GM19438 (cell line): ENCODE results near the gene ZMYND8.
"Not testable (repeated sequence)": the region's sequence is repeated elsewhere in the genome, so short reads cannot be mapped to it uniquely, and the experiment has no call there.

Source experiments
- ATAC-seq: cut with Tn5 transposase; IDR thresholded peaks from one replicate; pipeline ENCODE4 v1.9.1; 2021; ENCODE audit warnings: low read depth; ENCODE audit not compliant: unreplicated experiment

ZMYND8 gene

GRCh38 chr20:47215653-47216397 is 140.7 kb downstream of the ZMYND8 start:
- ATAC-seq: no peak

DNA sequence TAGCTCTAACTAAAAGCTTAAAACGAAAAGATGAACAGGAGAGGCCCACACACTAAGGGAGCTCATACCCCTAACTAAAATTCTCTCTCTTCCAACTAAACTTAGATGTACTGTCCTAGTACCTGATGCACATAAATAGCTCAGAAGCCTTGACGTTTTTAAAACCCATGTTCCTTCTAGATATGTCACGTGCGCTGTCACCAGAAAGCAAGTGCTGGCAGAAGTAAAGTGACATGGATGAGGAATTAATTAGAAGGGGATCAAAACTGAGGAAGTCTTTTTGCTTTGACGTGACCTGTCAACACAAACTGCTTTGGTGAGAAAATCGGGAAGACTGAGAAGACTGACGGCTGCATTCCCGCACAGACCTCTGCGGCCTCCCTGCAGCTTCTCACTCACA is 142.5 kb downstream of the ZMYND8 start:
- no peak for ATAC-seq

DNA sequence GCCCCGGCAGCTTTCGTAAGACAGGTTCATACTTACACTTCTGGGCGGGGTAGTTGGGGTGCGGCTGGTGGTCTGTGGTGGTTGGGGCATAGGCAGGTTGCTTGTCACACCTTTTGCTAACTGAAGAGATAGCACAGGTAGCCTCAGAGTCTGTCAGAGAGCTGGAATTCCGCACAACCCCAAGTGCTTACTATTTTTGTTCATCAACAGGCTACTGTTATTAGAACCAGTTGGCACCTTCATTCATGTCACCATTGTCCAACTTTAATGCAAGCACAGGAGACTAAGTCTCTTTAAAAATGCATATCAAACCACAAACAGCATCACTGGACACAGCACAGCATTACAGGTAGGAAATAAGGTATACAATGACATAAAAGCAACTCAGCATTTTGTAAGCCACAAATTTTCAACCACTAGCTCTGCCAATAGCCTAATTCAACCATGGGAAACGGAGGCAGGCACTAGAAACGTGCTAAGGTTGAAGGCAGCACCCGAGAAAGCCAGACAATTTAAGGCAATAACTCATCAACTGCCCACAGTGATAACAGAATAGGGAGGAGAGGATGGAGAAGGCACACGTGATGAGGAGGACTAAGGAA is 143.8 kb downstream of the ZMYND8 start:
- ATAC-seq: no peak

GRCh38 chr20:47211036-47211435 is 145.5 kb downstream of the ZMYND8 start:
- no peak for ATAC-seq

DNA sequence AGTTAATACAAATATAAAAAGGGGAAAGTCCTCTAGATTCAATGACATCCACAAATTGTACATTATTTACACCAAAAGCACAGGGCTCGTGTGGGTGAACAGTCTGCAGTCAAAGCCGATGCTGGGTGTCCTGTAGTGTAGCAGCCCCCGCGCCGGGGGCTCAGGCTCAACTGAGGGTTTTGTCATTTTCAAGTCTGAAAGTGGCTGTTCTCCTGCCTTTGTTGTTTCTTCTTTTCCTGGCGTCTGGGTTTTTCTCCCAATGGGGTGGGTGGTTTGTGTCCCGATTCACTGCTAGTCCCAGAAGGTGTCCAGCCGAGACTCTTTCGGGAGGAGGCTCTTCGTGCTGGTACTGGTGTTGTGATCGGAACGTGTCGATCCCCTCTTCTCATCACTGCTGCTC is 146.0 kb downstream of the ZMYND8 start:
- ATAC-seq: no peak

GRCh38 chr20:47209982-47210381 is 146.5 kb downstream of the ZMYND8 start:
- no peak for ATAC-seq

DNA sequence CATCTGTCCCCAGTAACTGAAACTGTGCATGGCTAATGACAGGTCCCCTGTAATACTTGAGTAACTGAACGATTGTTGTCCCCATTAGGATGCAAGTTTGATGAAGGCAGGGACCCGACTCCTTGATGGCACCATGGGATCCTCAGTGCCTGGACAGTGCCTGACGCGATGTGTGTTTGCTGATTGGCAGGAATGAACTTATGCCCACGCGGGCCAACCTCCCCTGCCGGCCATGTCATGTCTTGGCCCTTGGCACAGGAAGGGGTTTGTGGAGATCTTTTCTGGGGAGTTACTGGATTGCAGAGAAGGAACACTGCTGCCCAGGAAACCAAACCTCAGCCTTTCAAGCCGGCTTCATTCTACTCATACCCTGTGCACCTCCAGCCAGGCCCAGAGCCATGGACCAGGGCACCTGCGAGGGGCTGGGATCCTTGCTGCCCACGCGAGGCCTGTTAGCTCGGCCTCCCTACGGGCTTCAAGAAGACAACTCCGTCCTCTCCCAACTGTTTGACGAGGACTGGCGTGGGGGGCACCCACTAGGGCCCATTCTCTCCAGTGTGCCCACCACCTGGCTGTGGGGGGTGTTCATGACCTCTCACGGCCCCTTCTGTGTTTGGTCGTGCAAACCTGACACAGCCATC is 147.8 kb downstream of the ZMYND8 start:
- ATAC-seq: no peak

GRCh38 chr20:47206962-47207641 is 149.4 kb downstream of the ZMYND8 start:
- ATAC-seq: no peak

- ATAC-seq: not testable (repeated sequence)
Measured at GRCh38 chr20:47206552-47206951, 149.9 kb downstream of the ZMYND8 start.

DNA sequence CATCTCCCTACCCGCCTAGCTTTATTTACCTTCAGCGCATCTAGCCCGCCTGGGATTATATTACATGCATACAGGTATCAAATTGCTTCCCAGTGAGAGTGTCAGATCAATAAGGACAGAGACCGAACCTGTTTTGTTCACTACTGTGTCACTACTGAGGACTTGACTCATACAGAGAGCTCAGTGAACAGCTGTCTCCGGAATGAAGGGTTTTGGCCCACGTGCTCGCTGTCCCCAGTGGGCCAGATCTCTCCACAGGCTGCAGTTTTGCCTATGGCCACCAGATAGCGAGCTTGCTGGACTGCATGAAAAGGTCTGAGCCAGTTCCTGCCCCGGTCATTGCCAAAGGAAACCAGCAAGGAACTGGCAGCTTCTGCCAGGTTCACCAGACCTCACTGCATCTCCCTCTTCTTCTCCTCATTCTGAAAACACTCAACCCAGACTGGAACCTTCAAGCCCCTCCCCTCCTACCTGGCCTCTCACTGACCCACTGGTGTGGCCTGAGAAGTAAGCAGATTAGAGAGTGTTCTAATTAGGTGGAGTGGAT is 150.8 kb downstream of the ZMYND8 start:
- no peak for ATAC-seq

- not testable (repeated sequence) for ATAC-seq
Measured at GRCh38 chr20:47204850-47205122, 151.7 kb downstream of the ZMYND8 start.

GRCh38 chr20:47204008-47204849 is 152.3 kb downstream of the ZMYND8 start:
- ATAC-seq: no peak

DNA sequence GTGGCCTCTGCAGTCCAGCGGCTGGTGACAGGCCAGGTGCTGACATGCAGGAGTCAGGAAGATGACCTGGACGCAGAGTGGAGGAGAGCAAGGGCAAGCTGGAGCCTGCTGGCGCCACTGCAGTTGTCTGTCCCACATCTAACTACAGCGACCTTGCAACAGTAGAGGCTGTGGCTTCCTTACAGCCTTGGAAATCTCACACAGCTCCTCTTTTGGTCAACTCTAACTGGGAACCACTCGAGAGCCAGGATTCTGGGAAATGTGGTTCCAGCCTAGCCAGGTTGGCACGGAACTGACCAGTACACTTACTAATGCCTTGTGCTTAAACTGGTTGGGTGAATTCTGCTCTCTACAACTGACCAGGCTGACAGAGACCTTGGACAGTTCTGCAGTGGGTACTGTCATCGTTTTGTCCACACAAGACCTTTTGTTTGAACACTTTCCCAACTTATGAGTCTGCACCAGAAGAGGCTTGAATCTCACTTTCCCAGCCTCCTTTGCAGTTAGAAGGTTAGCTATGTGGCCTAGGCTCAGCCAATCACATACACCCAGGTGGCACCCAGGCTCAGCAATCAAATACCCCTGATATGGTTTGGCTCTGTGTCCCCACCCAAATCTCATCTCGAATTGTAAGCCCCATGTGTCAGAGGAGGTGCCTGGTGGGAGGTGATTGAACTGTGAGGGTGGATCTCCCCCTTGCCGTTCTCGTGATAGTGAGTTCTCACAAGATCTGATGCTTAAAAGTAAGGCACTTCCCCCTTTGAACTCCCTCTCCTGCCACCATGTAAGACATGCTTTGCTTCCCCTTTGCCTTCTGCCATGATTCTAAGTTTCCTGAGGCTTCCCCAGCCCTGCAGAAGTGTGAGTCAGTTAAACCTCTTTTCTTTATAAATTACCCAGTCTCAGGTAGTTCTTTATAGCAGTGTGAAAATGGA is 153.5 kb downstream of the ZMYND8 start:
- ATAC-seq: no peak

GRCh38 chr20:47201074-47201730 is 155.3 kb downstream of the ZMYND8 start:
- ATAC-seq: no peak

- ATAC-seq: no peak
Measured at GRCh38 chr20:47198996-47199552, 157.4 kb downstream of the ZMYND8 start.

GRCh38 chr20:47198254-47198671 is 158.2 kb downstream of the ZMYND8 start:
- no peak for ATAC-seq

DNA sequence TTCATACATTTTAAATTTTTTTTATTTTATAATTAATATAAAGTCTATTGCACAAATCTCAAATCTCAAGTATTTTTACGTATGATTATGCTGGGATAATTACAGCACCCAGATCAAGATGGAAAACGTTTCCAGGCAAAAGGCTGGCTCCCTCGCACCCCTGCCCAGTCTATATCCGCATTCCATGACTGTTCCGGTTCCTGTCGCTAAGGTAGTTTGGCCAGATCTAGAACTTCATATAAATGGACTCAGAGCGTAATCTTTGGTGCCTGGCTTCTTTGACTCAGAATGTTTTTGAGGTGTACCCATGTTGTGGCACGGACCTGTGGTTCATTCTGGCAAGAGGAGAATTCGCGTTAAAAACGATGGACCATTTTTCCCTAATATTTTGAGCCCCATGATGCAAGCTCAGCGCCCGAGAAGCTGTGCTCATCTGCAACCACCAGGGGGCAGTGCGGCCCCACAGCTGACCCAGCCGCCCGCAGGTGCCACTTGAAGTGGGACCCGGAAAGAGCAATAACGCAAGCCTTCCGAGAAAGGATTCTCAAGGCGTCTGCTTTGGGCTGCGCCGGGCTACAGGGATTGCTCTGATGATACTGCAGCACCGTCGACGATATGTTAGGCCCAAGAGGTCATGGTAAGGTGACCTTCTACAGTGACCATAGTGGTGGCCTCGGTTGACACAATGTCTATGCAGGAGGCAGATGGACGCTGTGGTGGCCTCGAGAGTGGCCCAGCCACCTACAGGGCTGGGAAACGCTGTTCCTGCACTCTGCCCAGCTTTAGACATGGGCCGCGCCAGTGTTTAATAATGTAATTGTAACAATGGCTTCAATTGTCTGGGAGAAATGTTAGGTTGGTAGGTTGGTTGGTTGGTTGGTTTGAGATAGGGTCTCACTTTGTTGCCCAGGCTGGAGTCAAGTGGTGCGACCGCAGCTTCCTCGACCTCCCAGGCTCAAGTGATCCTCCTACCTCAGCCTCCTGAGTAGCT is 160.1 kb downstream of the ZMYND8 start:
- no peak for ATAC-seq
